ENCODE data around the gene HLA-DMB.

GRCh38 chr6:32964776-32965175 is 23.9 kb upstream of the HLA-DMB start:
- TF ChIP-seq, protein P1, sequence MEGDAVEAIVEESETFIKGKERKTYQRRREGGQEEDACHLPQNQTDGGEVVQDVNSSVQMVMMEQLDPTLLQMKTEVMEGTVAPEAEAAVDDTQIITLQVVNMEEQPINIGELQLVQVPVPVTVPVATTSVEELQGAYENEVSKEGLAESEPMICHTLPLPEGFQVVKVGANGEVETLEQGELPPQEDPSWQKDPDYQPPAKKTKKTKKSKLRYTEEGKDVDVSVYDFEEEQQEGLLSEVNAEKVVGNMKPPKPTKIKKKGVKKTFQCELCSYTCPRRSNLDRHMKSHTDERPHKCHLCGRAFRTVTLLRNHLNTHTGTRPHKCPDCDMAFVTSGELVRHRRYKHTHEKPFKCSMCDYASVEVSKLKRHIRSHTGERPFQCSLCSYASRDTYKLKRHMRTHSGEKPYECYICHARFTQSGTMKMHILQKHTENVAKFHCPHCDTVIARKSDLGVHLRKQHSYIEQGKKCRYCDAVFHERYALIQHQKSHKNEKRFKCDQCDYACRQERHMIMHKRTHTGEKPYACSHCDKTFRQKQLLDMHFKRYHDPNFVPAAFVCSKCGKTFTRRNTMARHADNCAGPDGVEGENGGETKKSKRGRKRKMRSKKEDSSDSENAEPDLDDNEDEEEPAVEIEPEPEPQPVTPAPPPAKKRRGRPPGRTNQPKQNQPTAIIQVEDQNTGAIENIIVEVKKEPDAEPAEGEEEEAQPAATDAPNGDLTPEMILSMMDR (conservative IDR thresholded peaks at IDR 0.05; ENCODE audit: low read depth, low read length): no peak
- TF ChIP-seq EZH2 (IDR thresholded peaks at IDR 0.05; ENCODE audit: borderline replicate concordance, low read depth, low read length, poor library complexity, severe bottlenecking): no peak
